ENCODE results near the gene TUG1. TPM values are rescaled to one million over a fixed set of nuclear protein-coding genes. Genes with fewer than 3 reads are reported as not detected.

Gene TUG1
- total and polyA plus RNA-seq, 2 donors (not counting 3 experiments of a cell fraction or from before 2014, with no cell fraction given) = 77.1 to 85.9 TPM

DNA sequence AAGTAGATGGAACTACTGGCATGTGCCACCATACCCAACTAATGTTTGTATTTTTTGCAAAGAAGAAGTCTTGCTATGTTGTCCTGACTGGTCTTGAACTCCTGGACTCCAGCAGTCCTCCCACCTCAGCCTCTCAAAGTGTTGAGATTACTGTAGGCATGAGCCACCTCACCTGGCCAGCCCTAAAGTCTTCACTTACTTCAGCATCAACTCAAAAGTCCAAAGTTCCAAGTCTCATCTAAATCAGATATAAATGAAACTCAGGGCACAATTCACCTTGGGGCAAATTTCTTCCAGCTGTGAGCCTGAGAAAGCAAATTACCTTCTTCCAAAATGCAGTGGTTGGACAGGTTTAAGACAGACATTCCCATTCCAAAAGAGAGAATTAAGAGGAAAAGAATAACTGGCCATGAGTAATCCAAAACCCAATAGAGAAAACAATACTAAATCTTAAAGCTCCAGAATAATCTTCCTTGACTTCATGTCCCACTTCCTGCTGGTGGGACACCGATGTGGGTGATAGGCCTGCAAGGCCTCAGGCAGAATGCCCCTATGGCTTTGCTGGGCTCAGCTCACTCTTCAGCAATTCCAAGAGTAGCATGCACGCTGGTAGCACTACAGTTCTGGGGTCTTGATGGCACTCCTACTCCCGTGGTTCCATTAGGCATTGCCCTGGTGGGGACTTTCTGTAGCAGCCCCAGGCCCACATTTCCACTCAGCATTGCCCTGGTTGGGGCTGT lies 50.3 kb downstream of the TUG1 start:
- Histone ChIP-seq H3K36me3 (ENCODE audit: control insufficient read depth in 2 of 2, extremely low read depth in 1 of 2, insufficient read depth in 2 of 2, low read length in 2 of 2) (no peaks in the 10 kb centered on the region), H2AFZ (ENCODE audit: low read depth, low read length) (no peak overlapping the region), H3K4me2 (ENCODE audit: insufficient read depth, low read length) (no peak overlapping the region), H3K27ac (ENCODE audit: insufficient read depth, low read depth, low read length) (no peak overlapping the region), H3K27me3 (ENCODE audit: control insufficient read depth in 2 of 2, insufficient read depth in 2 of 2, low read length in 2 of 2) (peaks cover 5 to 10% of the 10 kb centered on the region in 2 experiments), H3K9me3 (replicated peaks; ENCODE audit: control insufficient read depth, insufficient read depth, low read length) (no peaks in the 10 kb centered on the region), H3K4me3 (replicated peaks in 1 of 3; ENCODE audit: insufficient read depth in 1 of 3, low read depth in 1 of 3, low read length in 3 of 3) (no peak overlapping the region), H4K20me1 (replicated peaks; ENCODE audit: control insufficient read depth, extremely low read depth, insufficient read depth, low read length) (no peaks in the 10 kb centered on the region), H3K79me2 (ENCODE audit: control insufficient read depth, insufficient read depth, low read length) (no peaks in the 10 kb centered on the region), H3K4me1 (ENCODE audit: control insufficient read depth, extremely low read depth, insufficient read depth, low read length) (no peaks in the 10 kb centered on the region), H3K9me1 (replicated peaks; ENCODE audit: control insufficient read depth, extremely low read depth, insufficient read depth, low read length) (no peaks in the 10 kb centered on the region), H3K9ac (replicated peaks; ENCODE audit: extremely low read depth, insufficient read depth, low read length) (no peak overlapping the region)
- no peak for DNase-seq (ENCODE audit: low read depth, low spot score)
- peak; percentile 8 for FAIRE-seq
- dilution Hi-C loops (cut with MboI; ENCODE audit: extremely low pct_ligation_motif_present, low sequenced_read_pairs) (no loop called here), intact Hi-C loops (cut with micrococcal nuclease) (no loop called here)
- BruUV-seq (replicated peaks) = no TSS peak
- TF ChIP-seq JUN (IDR thresholded peaks at IDR 0.05; ENCODE audit: borderline replicate concordance, insufficient read depth, insufficient read length, low read depth) (no peak), EZH2 (IDR thresholded peaks at IDR 0.05; ENCODE audit: borderline replicate concordance, low read depth, low read length, severe bottlenecking) (no peak), POLR2A (IDR thresholded peaks at IDR 0.05; ENCODE audit: low read depth, low read length) (no peak)
- ChIA-PET CTCF (no interaction called here), POLR2A (no interaction called here)

DNA sequence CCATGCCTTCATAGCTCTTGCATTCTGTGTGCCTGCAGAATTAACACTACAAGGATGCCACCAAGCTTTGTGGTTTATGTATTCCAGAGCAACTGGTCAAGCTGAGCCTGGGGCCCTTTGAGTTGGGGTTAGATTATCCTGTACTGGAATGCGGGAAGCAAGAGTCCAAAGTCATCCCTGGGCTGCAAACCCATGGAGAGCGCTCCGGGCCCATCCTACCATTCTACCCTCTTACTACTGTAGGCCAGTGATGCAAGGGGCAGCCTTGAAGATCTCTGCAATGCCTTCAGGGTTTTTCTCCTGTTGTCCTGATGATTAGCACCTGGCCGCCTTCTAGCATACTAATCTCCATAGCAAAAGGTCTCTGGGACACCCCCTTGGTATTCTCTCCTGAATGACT lies 51.3 kb downstream of the TUG1 start:
- H3K27me3 ChIP-seq (ENCODE audit: control insufficient read depth in 2 of 2, insufficient read depth in 2 of 2, low read length in 2 of 2) = peaks cover under 1 to 5% of the 10 kb centered on the region in 2 experiments
- H2AFZ ChIP-seq (ENCODE audit: low read depth, low read length) = no peak overlapping the region
- H3K4me1 ChIP-seq (ENCODE audit: control insufficient read depth, extremely low read depth, insufficient read depth, low read length) = no peaks in the 10 kb centered on the region
- H3K9me1 ChIP-seq (replicated peaks; ENCODE audit: control insufficient read depth, extremely low read depth, insufficient read depth, low read length) = no peaks in the 10 kb centered on the region
- H3K27ac ChIP-seq (ENCODE audit: insufficient read depth, low read depth, low read length) = no peak overlapping the region
- no peaks in the 10 kb centered on the region for H3K36me3 ChIP-seq (ENCODE audit: control insufficient read depth in 2 of 2, extremely low read depth in 1 of 2, insufficient read depth in 2 of 2, low read length in 2 of 2)
- intact Hi-C loops (cut with micrococcal nuclease) (no loop called here), dilution Hi-C loops (cut with MboI; ENCODE audit: extremely low pct_ligation_motif_present, low sequenced_read_pairs) (no loop called here)
- TF ChIP-seq GATA2 (IDR thresholded peaks at IDR 0.05; ENCODE audit: insufficient read depth, insufficient read length, low read depth, low read length) = no peak
- TF ChIP-seq, protein P1, sequence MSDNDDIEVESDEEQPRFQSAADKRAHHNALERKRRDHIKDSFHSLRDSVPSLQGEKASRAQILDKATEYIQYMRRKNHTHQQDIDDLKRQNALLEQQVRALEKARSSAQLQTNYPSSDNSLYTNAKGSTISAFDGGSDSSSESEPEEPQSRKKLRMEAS (IDR thresholded peaks at IDR 0.05; ENCODE audit: insufficient read depth, insufficient read length) = no peak
- TF ChIP-seq POLR2A (IDR thresholded peaks at IDR 0.05; ENCODE audit: low read depth, low read length) = no peak
- TF ChIP-seq JUN (IDR thresholded peaks at IDR 0.05; ENCODE audit: borderline replicate concordance, insufficient read depth, insufficient read length, low read depth) = no peak
- TF ChIP-seq MYC (IDR thresholded peaks at IDR 0.05; ENCODE audit: low read depth, low read length) = no peak
- no peak for TF ChIP-seq EZH2 (IDR thresholded peaks at IDR 0.05; ENCODE audit: borderline replicate concordance, low read depth, low read length, severe bottlenecking)
- no peak for TF ChIP-seq POLR2AphosphoS5 (IDR thresholded peaks at IDR 0.05; ENCODE audit: insufficient read depth, low read depth, low read length)
- TF ChIP-seq, protein P2, sequence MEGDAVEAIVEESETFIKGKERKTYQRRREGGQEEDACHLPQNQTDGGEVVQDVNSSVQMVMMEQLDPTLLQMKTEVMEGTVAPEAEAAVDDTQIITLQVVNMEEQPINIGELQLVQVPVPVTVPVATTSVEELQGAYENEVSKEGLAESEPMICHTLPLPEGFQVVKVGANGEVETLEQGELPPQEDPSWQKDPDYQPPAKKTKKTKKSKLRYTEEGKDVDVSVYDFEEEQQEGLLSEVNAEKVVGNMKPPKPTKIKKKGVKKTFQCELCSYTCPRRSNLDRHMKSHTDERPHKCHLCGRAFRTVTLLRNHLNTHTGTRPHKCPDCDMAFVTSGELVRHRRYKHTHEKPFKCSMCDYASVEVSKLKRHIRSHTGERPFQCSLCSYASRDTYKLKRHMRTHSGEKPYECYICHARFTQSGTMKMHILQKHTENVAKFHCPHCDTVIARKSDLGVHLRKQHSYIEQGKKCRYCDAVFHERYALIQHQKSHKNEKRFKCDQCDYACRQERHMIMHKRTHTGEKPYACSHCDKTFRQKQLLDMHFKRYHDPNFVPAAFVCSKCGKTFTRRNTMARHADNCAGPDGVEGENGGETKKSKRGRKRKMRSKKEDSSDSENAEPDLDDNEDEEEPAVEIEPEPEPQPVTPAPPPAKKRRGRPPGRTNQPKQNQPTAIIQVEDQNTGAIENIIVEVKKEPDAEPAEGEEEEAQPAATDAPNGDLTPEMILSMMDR (IDR thresholded peaks at IDR 0.05; ENCODE audit: extremely low read depth in 1 of 2, insufficient read depth in 1 of 2, low read depth in 1 of 2, low read length in 2 of 2) = no peak
- TF ChIP-seq FOS (IDR thresholded peaks at IDR 0.05; ENCODE audit: borderline replicate concordance, insufficient read depth, low read length) = no peak
- H3K9ac ChIP-seq (replicated peaks; ENCODE audit: extremely low read depth, insufficient read depth, low read length) = no peak overlapping the region
- no peaks in the 10 kb centered on the region for H3K9me3 ChIP-seq (replicated peaks; ENCODE audit: control insufficient read depth, insufficient read depth, low read length)
- H4K20me1 ChIP-seq (replicated peaks; ENCODE audit: control insufficient read depth, extremely low read depth, insufficient read depth, low read length) = no peaks in the 10 kb centered on the region
- H3K4me3 ChIP-seq (replicated peaks in 1 of 3; ENCODE audit: insufficient read depth in 1 of 3, low read depth in 1 of 3, low read length in 3 of 3) = no peak overlapping the region
- no TSS peak for BruUV-seq (replicated peaks)
- POLR2A ChIA-PET = no interaction called here
- no peaks in the 10 kb centered on the region for H3K79me2 ChIP-seq (ENCODE audit: control insufficient read depth, insufficient read depth, low read length)
- no peak overlapping the region for H3K4me2 ChIP-seq (ENCODE audit: insufficient read depth, low read length)
- DNase-seq (ENCODE audit: low read depth, low spot score) (no peak), FAIRE-seq (no peak)
- CTCF ChIA-PET = interaction anchor here (0.7 kb wide), 1 partner anchor 37 kb away, joined by 3 read pairs; no protein-coding TSS in a partner anchor
